GM19035 (cell line): ENCODE data around the gene PMEPA1.

Source experiments
- ATAC-seq: cut with Tn5 transposase; IDR thresholded peaks from one replicate; pipeline ENCODE4 v1.9.1; 2021; ENCODE audit not compliant: unreplicated experiment

Gene PMEPA1

GRCh38 chr20:57625978-57626377 lies 83.8 kb downstream of the PMEPA1 start:
- no peak for ATAC-seq

DNA sequence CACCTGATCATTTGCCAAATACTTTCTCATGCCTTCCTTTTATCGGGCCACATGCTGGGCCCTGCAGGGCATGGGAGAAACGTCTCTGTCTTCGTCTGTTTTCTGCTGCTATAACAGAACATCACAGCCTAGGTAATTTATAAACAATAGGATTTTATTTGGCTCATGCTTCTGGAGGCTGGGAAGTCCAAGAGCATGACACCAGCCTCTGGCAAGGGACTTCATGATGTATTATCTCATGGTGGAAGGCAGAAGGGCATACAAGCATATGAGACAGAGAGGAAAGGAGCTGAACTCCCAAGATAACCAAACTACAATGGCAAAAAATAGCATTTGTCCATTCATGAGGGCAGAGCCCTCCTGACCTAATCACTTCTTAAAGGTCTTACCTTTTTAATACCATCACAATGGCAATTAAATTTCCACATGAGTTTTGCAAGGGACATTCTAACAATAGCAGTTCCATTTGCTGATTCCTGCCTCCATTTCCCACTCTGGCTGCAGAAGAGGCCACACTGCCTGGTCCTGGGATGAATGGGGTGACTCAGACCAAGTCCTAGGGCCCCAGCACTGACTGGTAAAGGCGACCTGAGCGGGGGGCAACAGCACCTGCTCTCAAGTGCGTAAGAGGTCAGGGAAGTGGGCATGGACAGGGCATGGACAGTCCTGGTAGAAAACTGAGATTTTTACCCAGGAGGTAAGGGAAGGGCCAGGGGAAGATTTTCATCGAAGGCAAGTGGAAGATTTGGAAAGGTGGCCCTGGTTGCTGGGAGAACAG lies 84.4 kb downstream of the PMEPA1 start:
- ATAC-seq = no peak

DNA sequence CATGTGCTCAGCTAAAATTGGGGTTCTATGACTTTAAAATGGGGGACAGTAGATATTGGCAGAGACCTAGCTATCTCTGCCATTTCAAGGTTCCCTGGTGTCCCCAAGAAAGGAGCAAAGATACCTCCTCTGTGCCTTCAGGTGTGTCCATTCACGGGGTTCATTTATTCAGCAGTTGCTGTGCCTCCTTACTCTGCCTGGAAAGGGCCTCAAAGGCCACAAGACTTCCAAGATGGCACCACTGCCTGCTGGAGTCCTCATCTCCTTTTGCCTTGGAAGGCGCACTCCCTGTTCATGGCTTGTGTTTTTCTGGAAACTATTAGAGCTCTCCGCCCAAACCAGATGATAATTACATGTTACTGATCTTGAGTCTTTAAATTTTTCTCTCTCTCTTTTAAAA lies 85.7 kb downstream of the PMEPA1 start:
- ATAC-seq = no peak

DNA sequence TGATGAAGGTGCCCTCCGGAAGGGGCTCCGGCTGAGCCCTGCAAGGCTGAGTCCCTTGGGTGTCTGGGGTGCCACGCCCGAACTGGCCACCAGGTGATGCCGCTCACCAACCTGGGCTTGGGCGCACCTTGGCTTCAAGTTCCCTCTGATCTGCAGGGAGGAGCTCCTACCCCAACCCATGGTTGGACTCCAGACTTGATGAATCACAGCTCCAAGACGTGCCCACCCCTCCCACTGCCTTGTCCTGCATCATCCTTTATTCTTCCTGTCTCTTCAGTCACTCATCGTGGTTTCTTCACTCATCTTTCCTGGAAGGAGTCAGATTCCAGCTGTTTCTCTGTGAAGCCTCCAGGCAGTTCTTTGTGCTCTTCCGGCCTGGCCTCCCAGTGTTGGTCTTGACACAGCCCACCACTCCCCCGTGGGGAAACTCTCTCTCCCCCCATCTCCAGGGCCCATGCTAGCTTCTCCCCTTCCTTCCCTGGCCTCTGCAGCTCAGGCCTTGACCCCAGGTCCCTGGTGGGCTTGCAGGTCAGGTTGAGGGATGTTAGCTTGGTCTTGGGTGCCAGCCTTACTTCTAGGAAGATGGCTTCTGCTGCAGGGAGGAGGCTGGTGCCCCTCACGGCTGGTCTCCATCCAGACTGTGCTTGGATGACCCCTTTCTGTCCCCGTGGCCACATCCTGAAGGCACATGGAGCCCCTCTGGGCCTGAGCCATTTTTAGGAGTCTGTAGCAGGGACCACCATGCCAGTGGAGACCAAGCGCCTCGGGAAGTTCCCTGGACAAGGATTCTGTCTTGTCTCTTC lies 87.0 kb downstream of the PMEPA1 start:
- no peak for ATAC-seq

GRCh38 chr20:57622201-57622570 lies 87.6 kb downstream of the PMEPA1 start:
- no peak for ATAC-seq

GRCh38 chr20:57621421-57622200 lies 88.2 kb downstream of the PMEPA1 start:
- ATAC-seq = no peak

DNA sequence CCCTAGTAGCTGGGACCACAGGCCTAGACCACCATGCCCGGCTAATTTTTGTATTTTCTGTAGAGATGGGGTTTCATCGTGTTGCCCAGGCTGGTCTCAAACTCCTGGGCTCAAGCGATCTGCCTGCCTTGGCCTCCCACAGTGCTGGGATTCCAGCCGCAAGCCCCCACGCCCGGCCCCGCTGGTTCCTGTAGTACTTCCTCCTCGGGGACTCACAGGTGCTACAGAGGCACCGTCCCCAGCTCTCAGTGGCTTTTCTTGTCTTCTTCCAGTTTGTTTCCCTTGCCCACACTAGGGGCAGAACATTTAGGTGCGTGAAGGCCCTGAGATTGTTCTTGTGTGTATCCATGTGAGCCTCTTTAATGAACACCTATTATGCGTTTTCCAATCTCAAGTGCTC lies 88.8 kb downstream of the PMEPA1 start:
- ATAC-seq = no peak

- ATAC-seq = peak; percentile 57
These were observed 89.4 kb downstream of the PMEPA1 start, which contains the start of gene ZBP1 for GRCh38 chr20:57620274-57620990. Gene ZBP1, minus strand, starts transcription at chr20:57620426. Its CDS starts 131 bp downstream, at chr20:57620295.

DNA sequence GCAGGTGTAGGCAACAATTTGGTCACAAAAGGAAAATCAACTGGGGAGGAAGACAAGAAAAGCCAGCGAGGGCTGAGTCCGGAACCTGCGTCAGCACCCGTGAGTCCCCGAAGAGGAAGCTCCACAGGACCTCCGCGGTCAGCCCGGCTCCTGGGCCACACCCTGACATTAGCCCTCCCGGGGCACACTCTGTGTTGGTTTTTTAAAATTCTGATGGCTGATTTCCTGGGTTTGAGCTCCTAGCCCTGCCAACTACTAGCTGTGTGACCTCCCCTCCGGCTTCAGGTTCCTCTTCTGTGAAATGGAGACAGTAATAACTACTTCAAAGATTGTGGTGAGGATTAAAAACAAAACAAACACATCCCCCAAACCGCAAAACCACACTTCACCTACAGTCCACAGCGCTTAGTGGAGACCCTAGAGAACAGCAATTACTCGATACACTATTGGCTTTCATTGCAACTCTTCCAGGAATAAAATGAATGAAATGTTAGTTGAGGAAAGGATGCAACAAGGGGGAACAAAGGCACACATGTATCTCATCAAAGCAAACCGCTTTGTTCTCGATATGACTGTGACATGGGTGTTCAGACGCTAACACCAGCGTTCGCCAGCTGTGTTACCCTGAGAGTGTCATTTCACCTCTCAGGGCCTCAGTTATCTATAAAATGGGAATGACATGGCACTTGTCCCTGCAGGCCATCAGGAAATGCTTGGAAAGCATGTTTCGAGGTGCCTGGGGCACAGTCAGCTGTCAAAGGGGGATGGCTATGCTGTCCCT lies 90.6 kb downstream of the PMEPA1 start:
- ATAC-seq = peak; percentile 55

DNA sequence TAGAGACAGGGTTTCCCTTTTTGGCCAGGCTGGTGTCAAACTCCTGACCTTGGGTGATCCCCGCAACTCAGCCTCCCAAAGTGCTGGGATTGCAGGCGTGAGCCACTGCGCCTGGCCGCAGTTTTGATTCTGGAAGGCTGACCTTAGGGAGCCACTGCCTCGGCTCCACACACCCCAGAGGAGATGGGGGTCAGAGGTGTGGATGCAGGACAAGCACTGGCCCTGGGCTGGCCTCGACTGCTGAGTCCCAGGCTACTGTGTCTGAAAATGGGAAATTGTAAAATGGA lies 91.1 kb downstream of the PMEPA1 start:
- no peak for ATAC-seq

DNA sequence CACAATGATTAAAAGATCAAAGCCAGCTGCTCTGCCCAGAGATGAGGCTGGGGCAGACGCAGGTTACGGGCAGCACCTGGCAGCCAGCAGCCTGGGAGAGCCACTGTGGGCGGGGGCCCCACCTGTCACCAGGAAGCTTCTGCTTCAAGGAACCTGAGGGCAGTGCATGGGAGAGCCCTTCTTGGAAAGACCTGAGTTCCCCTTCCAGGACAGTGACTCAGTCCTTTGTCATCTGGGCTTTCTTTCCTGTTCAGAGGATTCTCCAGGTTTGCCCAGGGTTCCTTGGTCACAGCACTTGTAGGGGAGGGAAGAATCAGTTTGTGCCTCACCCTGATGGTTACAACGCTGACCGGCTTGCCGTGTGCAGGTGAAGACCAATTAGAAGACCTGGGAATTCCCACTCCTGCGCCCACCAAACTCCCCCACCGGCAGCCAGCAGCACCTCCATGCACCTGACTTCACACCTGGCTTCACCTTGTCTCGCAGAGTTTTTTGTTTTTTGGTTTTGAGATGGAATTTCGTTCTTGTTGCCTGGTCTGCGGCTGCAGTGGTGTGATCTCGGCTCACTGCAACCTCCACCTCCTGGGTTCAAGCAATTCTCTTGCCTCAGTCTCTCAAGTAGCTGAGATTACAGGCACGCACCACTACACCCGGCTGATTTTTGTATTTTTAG lies 91.6 kb downstream of the PMEPA1 start:
- no peak for ATAC-seq

DNA sequence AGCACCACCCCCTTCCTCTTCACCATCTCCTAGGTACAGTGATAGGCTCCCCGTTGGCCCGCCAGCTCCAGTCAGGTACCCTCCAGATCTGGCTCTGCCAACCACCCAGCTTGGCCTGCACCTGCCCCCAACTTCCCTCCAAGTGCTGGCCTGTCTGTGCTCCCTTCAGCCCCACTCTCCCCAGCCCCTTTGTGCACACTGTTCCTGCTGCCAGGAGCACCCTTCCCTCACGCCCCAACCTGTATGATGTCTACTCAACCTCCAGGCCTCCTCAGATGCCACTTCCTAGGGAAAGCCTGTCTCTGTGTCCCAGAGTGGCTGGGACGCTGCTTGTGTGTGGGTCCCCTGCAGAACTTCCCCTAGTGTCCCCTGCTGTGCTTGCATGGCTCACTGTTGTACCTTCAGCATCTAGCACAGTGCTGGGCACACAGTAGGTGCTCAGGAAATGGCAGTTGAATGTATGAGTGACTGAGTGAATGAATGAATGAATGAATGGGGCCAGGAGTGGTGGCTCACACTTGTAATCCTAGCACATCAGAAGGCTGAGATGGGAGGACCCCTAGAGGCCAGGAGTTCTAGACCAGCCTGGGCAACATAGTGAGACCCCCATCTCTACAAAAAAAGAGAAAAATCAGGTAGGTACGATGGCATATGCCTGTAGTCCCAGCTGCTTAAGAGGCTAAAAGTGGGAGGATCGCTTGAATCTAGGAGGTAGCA lies 92.6 kb downstream of the PMEPA1 start:
- no peak for ATAC-seq

GRCh38 chr20:57616143-57616951 lies 93.5 kb downstream of the PMEPA1 start:
- ATAC-seq = no peak

DNA sequence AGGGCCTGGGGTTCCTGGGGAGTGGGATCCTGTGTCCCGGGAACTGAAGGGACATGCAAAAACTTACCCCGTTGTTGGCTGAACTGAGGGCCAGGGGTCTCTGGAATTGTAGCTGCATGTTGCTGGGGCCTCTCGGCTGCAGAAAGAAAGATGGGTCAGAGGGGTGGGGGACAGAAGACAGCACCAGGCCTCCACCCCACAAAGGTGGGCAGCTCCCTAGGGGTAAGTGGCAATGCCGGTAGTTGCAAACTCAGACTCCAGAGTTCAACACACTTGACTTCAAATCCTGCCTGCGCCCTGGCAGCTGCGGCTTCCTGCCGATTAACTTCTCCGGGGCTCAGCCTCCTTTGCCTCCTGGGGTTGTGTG lies 94.4 kb downstream of the PMEPA1 start:
- ATAC-seq = no peak

DNA sequence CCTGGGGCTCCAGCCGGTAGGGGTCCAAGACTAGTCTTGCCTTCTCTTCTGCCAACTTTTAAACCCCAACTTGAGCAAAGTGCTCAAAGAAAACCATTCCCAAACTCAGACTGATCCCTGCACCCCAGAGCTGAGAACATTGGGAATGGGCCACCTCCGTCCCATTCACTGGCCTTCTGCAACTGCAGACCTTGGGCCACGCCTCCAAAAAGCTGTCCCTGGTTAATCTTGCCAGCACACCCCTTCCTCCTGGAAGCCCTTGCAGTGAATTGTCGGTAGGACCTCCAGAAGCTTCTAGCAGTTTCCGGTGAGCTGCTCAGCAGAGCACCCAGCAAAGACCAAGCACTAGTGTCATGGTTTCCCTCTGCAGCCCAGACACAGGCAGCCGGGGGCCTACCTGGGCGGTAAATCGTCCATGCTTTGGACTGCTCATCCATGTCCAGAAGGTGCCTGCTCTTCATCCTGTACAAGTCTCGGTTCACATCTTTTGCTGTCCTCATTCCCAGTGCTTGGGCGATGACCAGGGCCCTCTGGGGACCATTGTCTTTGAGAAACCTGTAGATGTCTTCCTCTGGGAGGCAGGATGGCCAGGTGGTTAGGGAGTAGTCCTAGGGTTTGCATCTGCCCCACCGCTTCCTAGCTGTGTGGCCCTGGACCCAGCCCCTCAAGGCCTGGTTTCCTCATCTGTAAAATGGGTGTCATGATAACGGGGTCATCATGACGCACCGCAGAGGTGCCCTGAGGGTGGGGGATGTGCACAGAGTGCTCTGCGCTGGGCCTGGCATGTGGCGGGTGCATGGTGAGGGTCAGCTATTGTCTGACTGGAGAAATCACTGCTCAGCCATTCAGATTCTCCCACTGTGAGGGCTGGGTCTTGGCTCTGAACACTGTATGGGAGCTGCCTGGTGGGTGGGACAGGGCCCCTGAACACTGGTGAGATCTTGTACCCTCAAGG lies 95.0 kb downstream of the PMEPA1 start:
- ATAC-seq = no peak

- no peak for ATAC-seq
These were observed 96.3 kb downstream of the PMEPA1 start for GRCh38 chr20:57613481-57613921.

DNA sequence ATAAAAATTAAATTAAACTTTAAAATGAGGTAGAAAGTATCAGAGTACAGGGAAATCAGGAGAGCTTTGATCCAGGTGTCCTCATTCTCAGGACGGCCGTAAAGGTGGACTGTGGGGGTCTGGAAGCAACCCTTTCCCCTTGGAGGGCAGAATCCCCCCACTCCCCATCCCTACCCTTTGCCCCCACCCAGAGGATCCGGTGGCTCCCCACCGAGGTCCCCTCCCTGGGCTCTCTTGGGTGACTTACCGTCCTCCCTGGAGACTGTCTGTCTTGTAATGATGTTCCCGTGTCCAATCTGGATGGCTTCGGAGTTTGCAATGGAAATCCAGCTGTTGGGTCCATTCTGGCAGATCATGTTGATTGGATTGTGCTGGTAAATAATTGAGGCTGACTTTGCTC lies 96.9 kb downstream of the PMEPA1 start:
- ATAC-seq = no peak
